Liver (tissue), 9 donors: ENCODE measurements around the gene FILIP1L. TPM values are rescaled to one million over a fixed set of nuclear protein-coding genes. Genes with fewer than 3 reads are reported as not detected.

Source experiments
- DNase-seq: peaks from one replicate; pipeline ENCODE4 v3.0.0-alpha.2; 2017; ENCODE audit warnings: low spot score
- H3K27ac ChIP-seq, 2 donors: one replicate each; pipeline ENCODE4 v1.7.0; 2013; ENCODE audit warnings: inconsistent platforms in 2 of 2, low read length in 2 of 2, control low read depth in 1 of 2, low read depth in 1 of 2, mild to moderate bottlenecking in 1 of 2
- H3K27me3 ChIP-seq, 4 donors: one replicate each; pipeline versions ENCODE4 v1.6.1 to v1.7.0; 2013; ENCODE audit warnings: low read length in 3 of 4, inconsistent platforms in 1 of 4, mild to moderate bottlenecking in 1 of 4, moderate library complexity in 1 of 4; ENCODE audit not compliant: control insufficient read depth in 4 of 4, insufficient read depth in 4 of 4
- H3K36me3 ChIP-seq, 4 donors: one replicate each; pipeline versions ENCODE4 v1.6.1 to v1.7.0; 2013; ENCODE audit warnings: low read length in 3 of 4, mild to moderate bottlenecking in 3 of 4, low read depth in 1 of 4, moderate library complexity in 1 of 4; ENCODE audit not compliant: control insufficient read depth in 4 of 4, insufficient read depth in 3 of 4
- H3K4me1 ChIP-seq, 4 donors: one replicate each; pipeline versions ENCODE4 v1.6.1 to v1.7.0; 2013; ENCODE audit warnings: low read length in 3 of 4, mild to moderate bottlenecking in 3 of 4, moderate library complexity in 1 of 4; ENCODE audit not compliant: control insufficient read depth in 4 of 4, insufficient read depth in 4 of 4
- H3K4me3 ChIP-seq, 3 donors: one replicate each; pipeline versions ENCODE4 v1.6.1 to v1.7.0; 2013; ENCODE audit warnings: low read length in 3 of 3, control low read depth in 1 of 3, low read depth in 1 of 3, mild to moderate bottlenecking in 1 of 3
- H3K9ac ChIP-seq, 2 donors: one replicate each; pipeline ENCODE4 v1.7.0; 2013; ENCODE audit warnings: low read length in 2 of 2, mild to moderate bottlenecking in 2 of 2, moderate library complexity in 2 of 2, control low read depth in 1 of 2, low read depth in 1 of 2
- H3K9me3 ChIP-seq, 4 donors: one replicate each; pipeline versions ENCODE4 v1.6.1 to v1.7.0; 2013; ENCODE audit warnings: low read length in 3 of 4; ENCODE audit not compliant: control insufficient read depth in 4 of 4
- ATF3 ChIP-seq: IDR thresholded peaks from 2 replicates; pipeline ENCODE4 v1.6.1; 2016; ENCODE audit warnings: antibody characterized with exemption
- CTCF ChIP-seq: fragments of 150-350 bp; IDR thresholded peaks from 2 replicates; pipeline ENCODE4 v1.5.1; 2017; ENCODE audit warnings: improper control_type of control experiment, low read depth, low read length; ENCODE audit not compliant: missing input control
- EGR1 ChIP-seq, 2 donors: IDR thresholded peaks; 2 replicates each; pipeline ENCODE4 v1.6.1; 2016 to 2018; ENCODE audit warnings: antibody characterized with exemption in 2 of 2, low read depth in 2 of 2
- FOXA1 ChIP-seq: IDR thresholded peaks from 2 replicates; pipeline ENCODE4 v1.6.1; 2016; ENCODE audit warnings: antibody characterized with exemption
- FOXA2 ChIP-seq: IDR thresholded peaks from 2 replicates; pipeline ENCODE4 v1.6.1; 2016; ENCODE audit warnings: antibody characterized with exemption
- GABPA ChIP-seq, 2 donors: IDR thresholded peaks in 1 of 2; conservative IDR thresholded peaks in 1 of 2; 2 replicates each; pipeline ENCODE4 v1.6.1; 2016; ENCODE audit warnings: antibody characterized with exemption in 2 of 2, mild to moderate bottlenecking in 1 of 2, moderate library complexity in 1 of 2
- HNF4A ChIP-seq, 2 donors: conservative IDR thresholded peaks; 2 replicates each; pipeline ENCODE4 v1.6.1; 2016; ENCODE audit warnings: antibody characterized with exemption in 2 of 2, mild to moderate bottlenecking in 2 of 2
- HNF4G ChIP-seq: IDR thresholded peaks from 2 replicates; pipeline ENCODE4 v1.6.1; 2016; ENCODE audit warnings: antibody characterized with exemption
- MAX ChIP-seq: IDR thresholded peaks from 2 replicates; pipeline ENCODE4 v1.6.1; 2016; ENCODE audit warnings: antibody characterized with exemption
- NR2F2 ChIP-seq: IDR thresholded peaks from 2 replicates; pipeline ENCODE4 v1.6.1; 2016; ENCODE audit warnings: antibody characterized with exemption
- RAD21 ChIP-seq, 2 donors: IDR thresholded peaks; 2 replicates each; pipeline ENCODE4 v1.6.1; 2016; ENCODE audit warnings: antibody characterized with exemption in 2 of 2, mild to moderate bottlenecking in 2 of 2
- REST ChIP-seq: IDR thresholded peaks from 2 replicates; pipeline ENCODE4 v1.6.1; 2016; ENCODE audit warnings: antibody characterized with exemption, mild to moderate bottlenecking
- RXRA ChIP-seq, 2 donors: IDR thresholded peaks; 2 replicates each; pipeline ENCODE4 v1.6.1; 2017 to 2018; ENCODE audit warnings: antibody characterized with exemption in 2 of 2, mild to moderate bottlenecking in 1 of 2
- SP1 ChIP-seq: IDR thresholded peaks from 2 replicates; pipeline ENCODE4 v1.6.1; 2018; ENCODE audit warnings: antibody characterized with exemption, mild to moderate bottlenecking
- TAF1 ChIP-seq: conservative IDR thresholded peaks from 2 replicates; pipeline ENCODE4 v1.6.1; 2016; ENCODE audit warnings: antibody characterized with exemption, mild to moderate bottlenecking
- YY1 ChIP-seq: IDR thresholded peaks from 2 replicates; pipeline ENCODE4 v1.6.1; 2016; ENCODE audit warnings: antibody characterized with exemption, mild to moderate bottlenecking
- WGBS: extraction: QIAGEN DNeasy Blood & Tissue Kit; methylation state at CpG from one replicate; pipeline ENCODE4 v1.1.7; 2013; 5-methylcytosine and 5-hydroxymethylcytosine counted together
- polyA plus RNA-seq, 2 donors: library from polyadenylated mRNA; stranded (reverse) in 1 of 2; unstranded in 1 of 2; fragments of 200-250 nt in 1 of 2; fragments of >200 nt in 1 of 2; fragmentation: Nextera tagmentation in 1 of 2; extraction: Ambion mirVana in 1 of 2; gene quantifications; one replicate each; pipeline versions ENCODE4 v1.2.1 to v1.2.3, GENCODE V29; 2013 to 2015
- total RNA-seq, 2 donors: library from RNA; depleted of rRNA; stranded (reverse); fragments of >200 nt; gene quantifications; one replicate each; pipeline ENCODE4 v1.2.3, GENCODE V29; 2014
- donor health status: healthy.
- donor health status: healthy.
- donor health status: healthy.
- donor health status: healthy.
- donor health status: healthy.

The FILIP1L gene
- total and polyA plus RNA-seq, 4 donors = 1.4 to 6.5 (median 1.9) TPM

- TF ChIP-seq CTCF = no peak
- peak; percentile 16 for TF ChIP-seq NR2F2
- no peak for TF ChIP-seq MAX
- no peak for TF ChIP-seq EGR1 (IDR thresholded peaks at IDR 0.05; ENCODE audit: low read depth in 2 of 2)
- no peak for TF ChIP-seq GABPA (IDR thresholded peaks at IDR 0.05 in 1 of 2, conservative IDR thresholded peaks at IDR 0.05 in 1 of 2)
- TF ChIP-seq HNF4G = no peak
- TF ChIP-seq YY1 = peak; percentile 41
- no peak for TF ChIP-seq HNF4A (conservative IDR thresholded peaks at IDR 0.05)
- peak; percentile 66 for TF ChIP-seq ATF3
These were observed 73.0 kb downstream of the FILIP1L start (continued) for GRCh38 chr3:100041328-100041749.

GRCh38 chr3:100040451-100041225, 73.7 kb downstream of the FILIP1L start:
- no peaks in the 10 kb centered on the region for H3K27me3 ChIP-seq
- H3K9ac ChIP-seq = peak overlapping the region in 1 of 2 donors; percentile 58
- no peaks in the 10 kb centered on the region for H3K36me3 ChIP-seq
- no peaks in the 10 kb centered on the region for H3K9me3 ChIP-seq
- no peaks in the 10 kb centered on the region for H3K4me1 ChIP-seq
- peak overlapping the region; percentile 34 to 46 for H3K27ac ChIP-seq
- no peak overlapping the region for H3K4me3 ChIP-seq
- no peak for DNase-seq
- WGBS = 74% methylated on average over 3 of the region's 3 CpGs
- no peak for TF ChIP-seq HNF4A (conservative IDR thresholded peaks at IDR 0.05)
- TF ChIP-seq ATF3 = no peak
- no peak for TF ChIP-seq RXRA (IDR thresholded peaks at IDR 0.05)
- TF ChIP-seq NR2F2 = peak; percentile 83
- no peak for TF ChIP-seq TAF1
- TF ChIP-seq FOXA2 = no peak
- no peak for TF ChIP-seq REST
- peak in 1 of 2 donors; percentile 27 for TF ChIP-seq RAD21 (IDR thresholded peaks at IDR 0.05)
- TF ChIP-seq YY1 = no peak
- peak; percentile 19 for TF ChIP-seq SP1
- TF ChIP-seq FOXA1 = no peak
